ENCODE measurements around the gene LHX4.

GRCh38 chr1:180197231-180197630 is 32.8 kb upstream of the LHX4 start:
- TF ChIP-seq PATZ1 (CRISPR knock-in tag; IDR thresholded peaks at IDR 0.05; ENCODE audit: borderline replicate concordance) (no peak), ZFP30 (CRISPR knock-in tag; IDR thresholded peaks at IDR 0.05) (no peak), TOX (CRISPR knock-in tag; IDR thresholded peaks at IDR 0.05; ENCODE audit: borderline replicate concordance) (no peak), ZFP3 (CRISPR knock-in tag; IDR thresholded peaks at IDR 0.05) (no peak), RARB (CRISPR knock-in tag; IDR thresholded peaks at IDR 0.05) (no peak), ZNF8 (CRISPR knock-in tag; IDR thresholded peaks at IDR 0.05) (no peak), ZNF565 (CRISPR knock-in tag; conservative IDR thresholded peaks at IDR 0.05; ENCODE audit: low read depth) (no peak), ESRRG (CRISPR knock-in tag; IDR thresholded peaks at IDR 0.05) (no peak), CSRNP3 (CRISPR knock-in tag; IDR thresholded peaks at IDR 0.05) (no peak), CSDC2 (CRISPR knock-in tag; IDR thresholded peaks at IDR 0.05) (no peak)
